HL-60 (cell line): ENCODE results near the gene SLC33A1.
"Not testable (repeated sequence)": the region's sequence is repeated elsewhere in the genome, so short reads cannot be mapped to it uniquely, and the experiment has no call there.

ENCODE experiments used
- DNase-seq, 2 experiments: peaks; one replicate each; pipeline ENCODE4 v3.0.0-alpha.2; 2010 to 2020; ENCODE audit warnings: low read depth in 1 of 2, low spot score in 1 of 2
- H3K27ac ChIP-seq: fragments of 250-450 bp; sonication (Bioruptor Pico); replicated peaks from 2 replicates; pipeline ENCODE4 v1.5.1; 2020; ENCODE audit warnings: mild to moderate bottlenecking, moderate library complexity
- H3K27me3 ChIP-seq: fragments of 250-450 bp; sonication (Bioruptor Pico); 2 replicates; pipeline ENCODE4 v1.5.1; 2021; ENCODE audit warnings: mild to moderate bottlenecking, moderate library complexity; ENCODE audit not compliant: insufficient read depth, poor library complexity, severe bottlenecking
- H3K4me3 ChIP-seq: replicated peaks from 2 replicates; pipeline ENCODE4 v1.5.1; 2011; ENCODE audit warnings: mild to moderate bottlenecking, control low read depth, low read length; ENCODE audit not compliant: insufficient read depth
- GABPA ChIP-seq: IDR thresholded peaks from 2 replicates; pipeline ENCODE4 v1.6.1; 2012; ENCODE audit warnings: low read depth
- POLR2AphosphoS5 ChIP-seq: IDR thresholded peaks from 2 replicates; pipeline ENCODE4 v1.6.1; 2012; ENCODE audit warnings: low read depth
- SPI1 ChIP-seq: IDR thresholded peaks from 2 replicates; pipeline ENCODE4 v1.6.1; 2012; ENCODE audit warnings: low read depth, mild to moderate bottlenecking, borderline replicate concordance
- TF ChIP-seq, protein P1 (sequence below): IDR thresholded peaks from 2 replicates; pipeline ENCODE4 v1.6.1; 2012; ENCODE audit warnings: low read depth; ENCODE audit not compliant: insufficient replicate concordance
- TF ChIP-seq, protein P2 (sequence below): IDR thresholded peaks from one replicate; pipeline ENCODE4 v1.5.1; 2011; ENCODE audit warnings: low read length, control low read depth, inconsistent platforms; ENCODE audit not compliant: insufficient read depth

Gene SLC33A1

DNA sequence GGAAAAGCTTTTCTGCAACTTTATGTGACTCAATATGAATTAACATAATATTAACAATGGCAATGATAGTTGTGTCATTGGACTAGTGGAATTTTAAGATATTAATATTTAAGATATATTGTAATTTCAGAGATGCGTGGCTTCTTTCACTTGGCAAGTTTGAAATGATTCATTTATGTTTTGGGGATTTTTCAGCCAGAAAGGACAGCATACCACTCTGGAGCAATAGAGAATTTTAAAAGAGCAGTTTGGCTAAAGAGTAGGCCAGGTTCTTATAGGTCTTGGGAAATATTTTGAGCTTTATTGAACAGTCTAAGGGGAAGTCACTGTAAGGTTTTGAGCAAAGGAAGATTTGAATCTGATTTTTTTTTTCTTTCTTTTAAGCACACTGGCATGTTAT, 32.7 kb upstream of the SLC33A1 start:
- Histone ChIP-seq H3K27ac (no peak overlapping the region), H3K27me3 (no peaks in the 10 kb centered on the region), H3K4me3 (no peak overlapping the region)
- TF ChIP-seq POLR2AphosphoS5 (no peak), SPI1 (no peak)
- DNase-seq: no peak

DNA sequence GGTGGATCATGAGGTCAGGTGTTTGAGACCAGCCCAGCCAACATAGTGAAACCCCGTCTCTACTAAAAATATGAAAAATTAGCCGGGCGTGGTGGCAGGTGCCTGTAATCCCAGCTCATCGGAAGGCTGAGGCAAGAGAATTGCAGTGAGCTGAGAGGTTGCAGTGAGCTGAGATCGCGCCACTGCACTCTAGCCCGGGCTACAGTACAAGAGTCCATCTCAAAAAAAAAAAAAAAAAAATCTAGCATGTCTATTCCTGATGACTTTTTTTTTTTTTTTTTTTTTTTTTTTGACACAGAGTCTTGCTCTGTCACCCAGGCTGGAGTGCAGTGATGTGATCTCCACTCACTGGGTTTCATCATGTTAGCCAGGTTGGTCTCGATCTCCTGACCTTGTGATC, 32.1 kb upstream of the SLC33A1 start:
- DNase-seq, H3K27ac ChIP-seq, H3K4me3 ChIP-seq, H3K27me3 ChIP-seq: not testable (repeated sequence)

DNA sequence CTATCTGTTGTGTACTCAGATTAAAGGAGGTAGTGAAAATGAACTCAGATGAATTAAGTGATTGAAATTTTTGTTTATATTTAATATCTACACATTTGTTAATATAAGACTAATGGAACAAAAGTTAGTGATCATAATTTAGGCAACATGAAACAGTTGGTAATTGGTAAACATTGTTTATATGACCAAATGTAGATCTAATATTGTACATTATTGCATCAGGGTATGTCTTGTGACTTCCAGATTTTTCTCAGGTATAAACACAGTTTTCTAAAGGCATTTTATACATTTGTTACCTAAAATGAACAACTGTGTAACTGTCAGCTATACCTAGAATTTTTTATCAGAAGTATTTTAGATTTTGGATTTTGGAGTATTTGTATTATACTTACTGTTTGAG, 31.1 kb upstream of the SLC33A1 start:
- TF ChIP-seq POLR2AphosphoS5: no peak
- TF ChIP-seq GABPA: no peak
- TF ChIP-seq, protein P1, sequence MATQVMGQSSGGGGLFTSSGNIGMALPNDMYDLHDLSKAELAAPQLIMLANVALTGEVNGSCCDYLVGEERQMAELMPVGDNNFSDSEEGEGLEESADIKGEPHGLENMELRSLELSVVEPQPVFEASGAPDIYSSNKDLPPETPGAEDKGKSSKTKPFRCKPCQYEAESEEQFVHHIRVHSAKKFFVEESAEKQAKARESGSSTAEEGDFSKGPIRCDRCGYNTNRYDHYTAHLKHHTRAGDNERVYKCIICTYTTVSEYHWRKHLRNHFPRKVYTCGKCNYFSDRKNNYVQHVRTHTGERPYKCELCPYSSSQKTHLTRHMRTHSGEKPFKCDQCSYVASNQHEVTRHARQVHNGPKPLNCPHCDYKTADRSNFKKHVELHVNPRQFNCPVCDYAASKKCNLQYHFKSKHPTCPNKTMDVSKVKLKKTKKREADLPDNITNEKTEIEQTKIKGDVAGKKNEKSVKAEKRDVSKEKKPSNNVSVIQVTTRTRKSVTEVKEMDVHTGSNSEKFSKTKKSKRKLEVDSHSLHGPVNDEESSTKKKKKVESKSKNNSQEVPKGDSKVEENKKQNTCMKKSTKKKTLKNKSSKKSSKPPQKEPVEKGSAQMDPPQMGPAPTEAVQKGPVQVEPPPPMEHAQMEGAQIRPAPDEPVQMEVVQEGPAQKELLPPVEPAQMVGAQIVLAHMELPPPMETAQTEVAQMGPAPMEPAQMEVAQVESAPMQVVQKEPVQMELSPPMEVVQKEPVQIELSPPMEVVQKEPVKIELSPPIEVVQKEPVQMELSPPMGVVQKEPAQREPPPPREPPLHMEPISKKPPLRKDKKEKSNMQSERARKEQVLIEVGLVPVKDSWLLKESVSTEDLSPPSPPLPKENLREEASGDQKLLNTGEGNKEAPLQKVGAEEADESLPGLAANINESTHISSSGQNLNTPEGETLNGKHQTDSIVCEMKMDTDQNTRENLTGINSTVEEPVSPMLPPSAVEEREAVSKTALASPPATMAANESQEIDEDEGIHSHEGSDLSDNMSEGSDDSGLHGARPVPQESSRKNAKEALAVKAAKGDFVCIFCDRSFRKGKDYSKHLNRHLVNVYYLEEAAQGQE: no peak
- TF ChIP-seq, protein P2, sequence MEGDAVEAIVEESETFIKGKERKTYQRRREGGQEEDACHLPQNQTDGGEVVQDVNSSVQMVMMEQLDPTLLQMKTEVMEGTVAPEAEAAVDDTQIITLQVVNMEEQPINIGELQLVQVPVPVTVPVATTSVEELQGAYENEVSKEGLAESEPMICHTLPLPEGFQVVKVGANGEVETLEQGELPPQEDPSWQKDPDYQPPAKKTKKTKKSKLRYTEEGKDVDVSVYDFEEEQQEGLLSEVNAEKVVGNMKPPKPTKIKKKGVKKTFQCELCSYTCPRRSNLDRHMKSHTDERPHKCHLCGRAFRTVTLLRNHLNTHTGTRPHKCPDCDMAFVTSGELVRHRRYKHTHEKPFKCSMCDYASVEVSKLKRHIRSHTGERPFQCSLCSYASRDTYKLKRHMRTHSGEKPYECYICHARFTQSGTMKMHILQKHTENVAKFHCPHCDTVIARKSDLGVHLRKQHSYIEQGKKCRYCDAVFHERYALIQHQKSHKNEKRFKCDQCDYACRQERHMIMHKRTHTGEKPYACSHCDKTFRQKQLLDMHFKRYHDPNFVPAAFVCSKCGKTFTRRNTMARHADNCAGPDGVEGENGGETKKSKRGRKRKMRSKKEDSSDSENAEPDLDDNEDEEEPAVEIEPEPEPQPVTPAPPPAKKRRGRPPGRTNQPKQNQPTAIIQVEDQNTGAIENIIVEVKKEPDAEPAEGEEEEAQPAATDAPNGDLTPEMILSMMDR: no peak
- TF ChIP-seq SPI1: no peak
- H3K27me3 ChIP-seq: no peaks in the 10 kb centered on the region
- no peak overlapping the region for H3K4me3 ChIP-seq
- DNase-seq: no peak
- no peak overlapping the region for H3K27ac ChIP-seq

DNA sequence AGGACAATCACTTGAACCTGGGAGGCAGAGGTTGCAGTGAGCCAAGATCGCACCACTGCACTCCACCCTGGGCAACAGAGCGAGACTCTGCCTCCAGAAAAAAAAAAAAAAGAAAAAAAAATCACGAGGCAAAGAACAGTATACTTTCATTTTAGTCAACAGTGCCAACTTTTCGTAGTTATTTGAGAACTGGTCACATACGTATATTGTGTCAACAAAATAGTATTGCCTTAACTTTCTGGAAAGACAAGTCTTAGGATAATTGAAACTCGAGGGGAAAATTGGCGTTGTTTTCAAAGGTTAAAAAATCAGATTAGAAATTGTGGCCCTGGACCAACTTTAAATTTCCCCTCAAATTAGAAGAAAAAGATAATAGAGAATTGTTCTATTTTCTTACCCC, 30.1 kb upstream of the SLC33A1 start:
- Histone ChIP-seq H3K27ac (no peak overlapping the region), H3K27me3 (no peaks in the 10 kb centered on the region), H3K4me3 (no peak overlapping the region)
- no peak for TF ChIP-seq GABPA
- TF ChIP-seq, protein P2: no peak
- no peak for TF ChIP-seq POLR2AphosphoS5
- no peak for TF ChIP-seq SPI1
- TF ChIP-seq, protein P1: no peak
- DNase-seq: no peak

DNA sequence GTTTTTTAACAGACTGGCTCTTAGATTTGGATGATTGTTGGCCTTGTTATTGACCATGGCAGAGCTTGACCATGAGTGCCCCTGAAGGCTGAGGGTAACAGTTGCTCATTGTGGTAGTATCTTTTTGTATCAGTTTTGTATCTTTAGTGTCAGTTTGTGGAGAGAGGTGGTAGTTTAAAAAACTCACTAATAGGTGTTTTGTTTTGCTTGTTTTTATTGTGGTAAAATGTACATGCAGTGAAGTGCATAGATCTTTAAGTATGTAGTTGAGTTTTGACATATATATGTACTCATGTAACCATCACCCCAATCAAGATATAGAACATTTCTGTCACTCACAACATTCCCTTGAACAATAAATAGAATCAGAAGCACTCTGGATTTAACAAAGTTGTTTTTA, 26.1 kb upstream of the SLC33A1 start:
- H3K4me3 ChIP-seq: no peak overlapping the region
- DNase-seq: no peak

More for the DNA sequence above, 26.1 kb upstream of the SLC33A1 start:
- no peak overlapping the region for H3K27ac ChIP-seq
- no peaks in the 10 kb centered on the region for H3K27me3 ChIP-seq
- TF ChIP-seq, protein P1: no peak
- TF ChIP-seq GABPA (no peak), POLR2AphosphoS5 (no peak), SPI1 (no peak)
- TF ChIP-seq, protein P2: no peak
